ENCODE data around the gene DLG2.

DNA sequence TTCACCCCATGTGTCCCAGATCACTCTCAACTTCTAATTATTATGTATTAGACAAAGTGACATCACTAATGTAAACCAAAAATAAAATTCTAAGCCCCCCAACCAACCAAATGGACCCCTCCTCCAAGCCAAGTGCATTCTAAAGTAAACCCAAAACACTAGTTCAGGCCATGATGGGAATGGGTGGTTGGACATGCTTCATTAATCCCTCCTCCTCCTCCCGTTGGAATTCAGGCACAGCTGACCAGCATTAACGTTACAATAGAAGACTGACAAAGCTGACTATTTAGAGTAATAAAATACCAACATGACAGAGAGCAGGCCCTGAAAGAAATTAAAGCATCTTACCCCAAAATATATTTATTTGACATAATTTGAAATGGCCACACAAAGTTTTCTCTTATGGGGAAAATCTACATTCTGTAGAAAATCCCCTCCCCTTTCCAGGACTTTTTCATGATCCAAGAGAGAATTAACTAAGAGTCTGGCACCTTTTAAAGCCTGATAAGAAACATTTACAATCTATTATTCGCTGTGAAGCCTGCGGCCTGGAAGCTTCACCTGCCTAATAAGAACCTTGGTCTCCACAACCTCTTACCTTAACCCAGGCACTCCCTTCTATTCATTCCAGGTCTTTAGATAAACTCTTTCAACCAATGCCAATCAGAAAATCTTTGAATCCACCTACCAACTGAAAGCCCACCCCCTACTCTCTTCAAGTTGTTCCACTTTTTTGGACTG is 1392.5 kb downstream of the DLG2 start:
- TF ChIP-seq POLR2AphosphoS5 (IDR thresholded peaks at IDR 0.05; ENCODE audit: insufficient read depth, low read depth, low read length): no peak
- TF ChIP-seq, protein P1, sequence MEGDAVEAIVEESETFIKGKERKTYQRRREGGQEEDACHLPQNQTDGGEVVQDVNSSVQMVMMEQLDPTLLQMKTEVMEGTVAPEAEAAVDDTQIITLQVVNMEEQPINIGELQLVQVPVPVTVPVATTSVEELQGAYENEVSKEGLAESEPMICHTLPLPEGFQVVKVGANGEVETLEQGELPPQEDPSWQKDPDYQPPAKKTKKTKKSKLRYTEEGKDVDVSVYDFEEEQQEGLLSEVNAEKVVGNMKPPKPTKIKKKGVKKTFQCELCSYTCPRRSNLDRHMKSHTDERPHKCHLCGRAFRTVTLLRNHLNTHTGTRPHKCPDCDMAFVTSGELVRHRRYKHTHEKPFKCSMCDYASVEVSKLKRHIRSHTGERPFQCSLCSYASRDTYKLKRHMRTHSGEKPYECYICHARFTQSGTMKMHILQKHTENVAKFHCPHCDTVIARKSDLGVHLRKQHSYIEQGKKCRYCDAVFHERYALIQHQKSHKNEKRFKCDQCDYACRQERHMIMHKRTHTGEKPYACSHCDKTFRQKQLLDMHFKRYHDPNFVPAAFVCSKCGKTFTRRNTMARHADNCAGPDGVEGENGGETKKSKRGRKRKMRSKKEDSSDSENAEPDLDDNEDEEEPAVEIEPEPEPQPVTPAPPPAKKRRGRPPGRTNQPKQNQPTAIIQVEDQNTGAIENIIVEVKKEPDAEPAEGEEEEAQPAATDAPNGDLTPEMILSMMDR (IDR thresholded peaks at IDR 0.05; ENCODE audit: extremely low read depth in 1 of 2, insufficient read depth in 1 of 2, low read depth in 1 of 2, low read length in 2 of 2): no peak
